ENCODE data around the gene CYP4A22.
"Not testable (repeated sequence)": the region's sequence is repeated elsewhere in the genome, so short reads cannot be mapped to it uniquely, and the experiment has no call there.

The CYP4A22 gene

DNA sequence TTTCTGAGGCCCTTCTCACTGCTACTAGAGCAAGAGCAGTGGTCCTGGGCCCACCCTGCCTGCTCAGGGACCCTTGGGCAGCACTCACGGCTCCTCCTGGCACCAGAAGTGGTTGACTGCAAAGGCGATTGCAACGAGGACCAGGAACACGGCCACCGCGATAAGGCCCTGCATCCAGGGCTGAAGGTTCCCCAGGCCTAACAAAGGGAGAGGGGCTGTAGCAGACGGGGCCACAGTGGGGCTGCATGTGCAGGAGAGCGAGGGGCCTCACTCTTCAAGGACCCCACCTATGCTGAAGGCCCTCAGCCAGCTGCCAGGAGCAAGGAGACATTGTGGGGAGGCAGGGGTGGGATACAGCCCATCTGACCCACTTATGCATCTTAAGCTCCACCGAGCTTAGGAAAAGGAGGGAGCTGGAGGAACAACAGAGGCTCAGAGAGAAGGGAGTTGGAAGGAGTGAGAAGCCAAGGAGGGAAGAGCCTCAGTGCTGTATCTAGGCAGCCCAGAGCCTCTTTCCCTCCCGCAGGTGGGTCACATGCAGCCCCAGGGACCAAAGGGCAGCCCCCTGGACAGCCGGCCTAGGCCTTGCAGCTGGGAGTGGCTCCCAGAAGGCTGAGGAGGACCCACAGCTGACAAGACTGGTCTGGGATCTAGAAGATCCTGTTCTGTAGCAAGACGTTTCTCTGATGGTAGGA is 50.1 kb downstream of the CYP4A22 start:
- no peaks in the 10 kb centered on the region for H3K9me3 Mint-ChIP-seq
- no peak overlapping the region for H3K27ac Mint-ChIP-seq
- H3K4me1 Mint-ChIP-seq: no peaks in the 10 kb centered on the region
- no peak overlapping the region for H3K4me3 Mint-ChIP-seq
- no peaks in the 10 kb centered on the region for H3K36me3 Mint-ChIP-seq
- ATAC-seq: no peak
- peak in 1 of 2 donors; percentile 45 for DNase-seq (ENCODE audit: low spot score in 2 of 2)

DNA sequence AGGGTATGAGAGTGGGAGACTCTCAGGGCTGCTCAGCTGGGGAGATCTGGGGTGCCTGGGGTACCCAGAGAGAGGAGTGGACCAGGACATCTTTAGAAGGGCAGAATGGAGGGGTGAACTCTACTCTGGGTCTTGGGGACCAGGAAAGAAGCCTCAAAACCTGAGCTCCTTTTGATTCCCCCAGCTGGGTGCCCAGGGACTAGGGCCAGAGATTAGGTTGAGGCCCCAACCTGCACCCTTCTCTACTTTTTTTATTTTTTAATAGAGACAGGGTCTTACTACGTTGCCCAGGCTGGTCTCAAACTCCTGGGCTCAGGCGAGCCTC is 50.6 kb downstream of the CYP4A22 start:
- no peak overlapping the region for H3K4me3 Mint-ChIP-seq
- no peaks in the 10 kb centered on the region for H3K9me3 Mint-ChIP-seq
- H3K36me3 Mint-ChIP-seq: no peaks in the 10 kb centered on the region
- ATAC-seq (no peak), DNase-seq (ENCODE audit: low spot score in 2 of 2) (peak in 1 of 2 donors; percentile 39)
- peaks cover 2% of the 10 kb centered on the region for H3K4me1 Mint-ChIP-seq
- H3K27ac Mint-ChIP-seq: no peak overlapping the region

DNA sequence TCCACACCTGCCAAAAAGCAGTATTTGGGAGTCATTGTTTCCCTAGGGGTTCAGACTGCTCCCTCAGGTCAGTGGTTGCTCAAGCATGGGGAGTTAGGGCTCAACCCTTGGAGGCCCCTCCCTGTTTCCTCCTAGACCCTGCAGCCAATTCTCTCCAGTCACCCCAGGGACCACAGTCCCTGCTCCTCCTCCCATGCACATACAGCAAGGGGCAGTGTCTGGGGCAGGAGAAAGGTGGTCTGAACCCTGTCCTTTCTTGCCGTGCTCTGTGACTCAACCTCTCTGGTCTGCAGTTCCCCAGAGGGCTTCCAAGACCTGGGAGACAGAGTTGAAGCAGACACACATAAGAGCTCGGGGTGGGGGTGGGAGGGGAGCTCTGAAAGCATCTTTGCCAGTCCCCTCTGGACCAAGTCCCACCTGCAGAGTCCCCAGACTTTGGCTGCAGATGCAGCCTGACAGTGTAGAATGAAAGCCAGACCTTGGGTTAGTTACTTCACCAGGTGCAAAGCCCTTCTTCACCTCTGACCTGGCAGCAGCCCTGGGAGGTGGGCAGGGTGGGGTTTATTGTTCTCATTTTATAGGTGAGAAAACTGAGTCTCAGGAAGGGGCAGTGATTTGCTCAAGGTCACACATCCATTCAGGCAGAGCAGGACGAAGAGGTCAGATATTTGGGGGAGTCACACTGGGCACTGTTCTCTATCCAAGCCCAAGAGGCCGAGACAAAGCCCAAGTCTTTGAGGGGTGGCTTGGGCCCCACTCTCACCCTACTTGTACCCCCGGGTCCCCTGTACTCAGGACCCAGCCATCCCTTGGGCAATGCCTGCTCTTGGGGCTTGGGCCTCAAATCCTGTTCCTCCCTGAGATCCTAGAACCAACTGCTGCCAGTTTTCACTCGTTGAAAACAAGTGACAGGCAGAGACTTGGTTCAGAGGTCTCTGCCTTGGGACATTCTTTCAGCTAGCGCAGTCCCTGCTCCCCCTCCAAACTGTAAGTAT is 51.8 kb downstream of the CYP4A22 start:
- no peaks in the 10 kb centered on the region for H3K36me3 Mint-ChIP-seq
- no peak overlapping the region for H3K27ac Mint-ChIP-seq
- DNase-seq (ENCODE audit: low spot score in 2 of 2) (peak in 1 of 2 donors; percentile 43), ATAC-seq (no peak)
- no peak overlapping the region for H3K4me3 Mint-ChIP-seq
- no peaks in the 10 kb centered on the region for H3K9me3 Mint-ChIP-seq
- H3K4me1 Mint-ChIP-seq: peaks cover 6% of the 10 kb centered on the region

DNA sequence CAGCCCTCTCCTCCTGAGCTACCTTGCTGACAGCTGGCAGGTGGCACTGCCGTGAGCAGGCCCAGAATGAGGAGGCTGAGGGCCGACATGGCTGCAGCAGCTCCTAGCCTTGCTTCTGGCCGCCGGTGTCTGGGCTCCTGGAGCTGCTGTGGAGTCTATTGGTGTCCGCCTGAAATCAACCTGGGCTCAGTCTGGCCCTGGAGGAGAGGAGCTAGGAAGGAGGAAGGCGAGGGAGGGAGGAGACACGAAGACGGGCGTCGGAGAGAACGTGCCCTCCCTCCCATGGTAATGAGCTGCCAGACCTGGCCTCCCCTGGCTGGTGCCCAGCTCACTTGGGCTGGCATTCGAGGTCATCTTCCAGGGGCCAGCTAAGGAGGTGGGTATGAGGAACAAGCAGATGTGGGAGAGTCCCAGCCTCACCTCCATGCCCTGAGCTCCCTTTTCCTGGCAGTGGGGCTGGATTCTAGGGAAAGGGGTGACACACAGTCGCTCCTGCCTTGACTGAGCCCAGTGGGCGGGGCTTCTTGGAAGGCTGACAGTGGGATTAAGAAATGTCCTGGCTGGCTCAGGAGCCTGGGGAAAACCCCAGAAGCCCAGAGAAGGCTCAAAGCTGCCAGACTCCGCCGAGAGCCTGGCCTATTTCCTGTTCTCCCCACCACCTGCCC is 52.7 kb downstream of the CYP4A22 start, which contains the start of gene PDZK1IP1:
Gene PDZK1IP1 (minus strand): TSS at position 193 of the 665 bp plus-strand sequence. CDS start 104 bp downstream, at position 89.
- H3K9me3 Mint-ChIP-seq: no peaks in the 10 kb centered on the region
- DNase-seq (ENCODE audit: low spot score in 2 of 2) (peak in 1 of 2 donors; percentile 43), ATAC-seq (no peak)
- no peak within 1 kb of the TSS for H3K27ac Mint-ChIP-seq
- H3K4me1 Mint-ChIP-seq: peaks cover 6% of the 10 kb centered on the region
- H3K36me3 Mint-ChIP-seq: no peaks in the 10 kb centered on the region
- no peak within 1 kb of the TSS for H3K4me3 Mint-ChIP-seq

DNA sequence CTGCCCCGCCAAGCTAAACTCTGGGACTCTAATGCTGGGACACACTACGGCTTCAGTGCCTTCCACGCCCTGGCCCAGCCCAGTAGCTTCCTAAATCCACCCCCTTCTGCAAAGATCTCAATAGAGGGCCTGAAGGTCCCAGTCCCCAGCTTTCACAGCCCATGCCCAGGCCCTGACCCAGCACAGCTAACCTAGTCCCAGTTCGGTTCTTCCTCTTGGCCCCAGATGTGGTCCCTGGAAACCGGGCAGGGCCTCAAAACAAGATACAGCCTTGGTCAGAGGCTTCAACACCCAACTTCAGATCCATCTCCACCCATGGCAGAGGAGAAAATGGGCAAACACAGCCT is 53.2 kb downstream of the CYP4A22 start:
- H3K36me3 Mint-ChIP-seq: no peaks in the 10 kb centered on the region
- H3K27ac Mint-ChIP-seq: no peak overlapping the region
- H3K4me1 Mint-ChIP-seq: peaks cover 6% of the 10 kb centered on the region
- no peak for ATAC-seq
- DNase-seq (ENCODE audit: low spot score in 2 of 2): peak in 1 of 2 donors; percentile 42
- H3K9me3 Mint-ChIP-seq: no peaks in the 10 kb centered on the region
- no peak overlapping the region for H3K4me3 Mint-ChIP-seq

DNA sequence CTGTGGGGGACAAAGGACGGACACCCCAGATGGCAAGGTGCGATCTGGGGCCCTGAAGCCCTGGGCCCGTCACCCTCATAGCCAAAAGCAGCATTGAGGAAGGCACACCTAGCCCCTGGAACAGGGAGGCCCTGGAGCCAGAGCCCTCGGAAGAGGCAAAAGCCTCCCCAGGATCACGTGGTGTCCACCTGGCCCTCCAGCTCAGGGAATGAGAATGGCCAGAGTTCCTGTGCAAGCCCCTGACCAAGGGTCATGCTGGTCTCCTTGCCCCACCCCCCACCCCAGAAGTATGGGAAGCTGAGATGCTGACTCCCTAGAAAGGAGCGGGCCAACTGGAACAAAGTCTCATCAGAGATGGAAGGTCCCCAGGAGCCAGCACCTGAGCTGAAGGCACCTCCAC is 53.6 kb downstream of the CYP4A22 start:
- no peak for DNase-seq (ENCODE audit: low spot score in 2 of 2)
- Mint-ChIP-seq H3K4me1 (peaks cover 6% of the 10 kb centered on the region), H3K4me3 (no peak overlapping the region), H3K36me3 (no peaks in the 10 kb centered on the region), H3K27ac (no peak overlapping the region), H3K9me3 (no peaks in the 10 kb centered on the region)
- no peak for ATAC-seq

DNA sequence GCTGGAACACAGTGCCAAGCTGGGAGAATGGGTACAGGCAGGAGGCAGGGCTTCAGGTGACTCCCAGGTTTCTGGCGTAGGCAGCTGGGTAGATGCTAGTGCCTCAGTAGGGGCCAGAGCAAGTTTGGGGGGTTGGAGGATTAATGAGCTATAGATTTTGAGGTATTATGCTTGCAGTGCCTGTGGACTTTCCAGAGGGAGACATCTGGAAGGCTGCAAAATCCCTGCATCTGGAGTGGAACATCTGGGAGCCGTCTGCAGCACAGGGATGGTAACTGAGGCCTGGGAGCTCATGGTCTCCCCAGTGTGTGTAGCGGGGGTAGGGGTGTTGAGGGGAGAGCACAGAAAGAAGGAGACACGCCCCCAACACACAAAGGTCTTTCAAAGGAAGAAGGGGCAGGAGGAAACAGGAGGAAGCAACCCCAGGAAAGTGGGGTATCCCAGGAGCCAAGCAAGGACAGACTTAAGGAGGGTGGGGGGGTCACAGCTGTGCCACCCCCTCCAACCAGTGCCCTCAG is 54.8 kb downstream of the CYP4A22 start:
- H3K4me1 Mint-ChIP-seq: peaks cover 6% of the 10 kb centered on the region
- DNase-seq (ENCODE audit: low spot score in 2 of 2) (no peak), ATAC-seq (no peak)
- no peak overlapping the region for H3K27ac Mint-ChIP-seq
- no peaks in the 10 kb centered on the region for H3K36me3 Mint-ChIP-seq
- H3K4me3 Mint-ChIP-seq: no peak overlapping the region
- no peaks in the 10 kb centered on the region for H3K9me3 Mint-ChIP-seq

DNA sequence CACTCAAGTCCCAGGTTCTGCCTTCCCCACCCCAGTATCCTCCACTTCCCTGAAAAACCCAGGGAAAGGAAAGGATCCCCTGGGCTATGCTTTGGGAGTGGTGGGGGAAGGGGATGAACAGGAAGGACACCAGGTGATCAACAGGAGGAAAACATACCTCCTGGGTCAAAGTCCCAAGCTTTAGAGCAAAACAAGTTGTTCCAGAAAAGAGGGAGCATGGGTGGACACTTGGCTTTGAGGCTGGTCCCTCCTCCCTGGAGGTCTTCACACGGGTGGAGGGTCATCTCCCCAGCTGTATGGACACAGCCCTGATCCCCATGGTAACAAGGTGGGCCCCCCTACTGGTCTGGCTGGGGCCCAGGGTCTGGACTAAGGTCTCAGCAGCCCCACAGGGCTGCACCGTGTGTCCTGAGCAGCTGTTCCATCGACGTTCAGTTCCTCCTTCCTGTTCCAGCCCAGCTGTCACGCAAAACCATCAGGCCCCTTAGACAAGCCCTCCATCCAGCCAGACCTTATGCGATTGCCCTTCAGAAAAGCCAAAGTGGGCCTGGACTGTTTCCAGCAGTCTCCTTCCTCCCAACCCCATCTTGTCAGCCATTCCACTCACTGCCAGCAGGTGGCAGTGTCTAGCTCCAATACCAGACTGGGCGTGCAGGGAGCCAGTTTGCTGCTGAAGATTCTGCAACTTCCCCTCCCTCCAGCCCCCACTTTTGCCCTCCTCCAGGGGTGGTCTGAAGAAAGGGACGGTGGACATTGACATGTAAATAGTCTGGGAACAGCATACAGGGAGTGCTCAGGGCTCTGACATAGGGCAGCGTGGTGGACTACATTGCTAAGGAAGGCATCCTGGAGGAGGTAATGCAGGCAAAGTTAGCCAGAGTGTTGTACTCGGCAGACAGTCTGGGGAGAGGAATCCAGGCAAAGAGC is 55.5 kb downstream of the CYP4A22 start:
- Mint-ChIP-seq H3K36me3 (no peaks in the 10 kb centered on the region), H3K4me3 (no peak overlapping the region), H3K9me3 (no peaks in the 10 kb centered on the region), H3K4me1 (peaks cover 6% of the 10 kb centered on the region), H3K27ac (no peak overlapping the region)
- ATAC-seq (peak; percentile 58), DNase-seq (ENCODE audit: low spot score in 2 of 2) (peak; percentile 62 to 81)

DNA sequence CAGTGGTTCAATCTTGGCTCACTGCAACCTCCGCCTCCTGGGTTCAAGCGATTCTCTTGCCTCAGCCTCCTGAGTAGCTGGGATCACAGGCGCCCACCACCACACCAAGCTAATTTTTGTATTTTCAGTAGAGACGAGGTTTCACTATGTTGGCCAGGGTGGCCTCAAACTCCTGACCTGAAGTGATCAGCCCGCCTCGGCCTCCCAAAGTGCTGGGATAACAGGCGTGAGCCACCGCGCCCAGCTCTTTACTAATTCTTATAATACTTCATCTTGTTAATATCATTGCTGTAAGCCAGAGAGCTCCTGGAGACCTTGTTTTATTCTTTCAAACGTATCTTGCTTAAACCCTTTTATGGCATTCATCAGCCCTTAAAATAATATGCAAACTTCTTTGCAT is 56.3 kb downstream of the CYP4A22 start:
- not testable (repeated sequence) for H3K9me3 Mint-ChIP-seq; ATAC-seq; H3K36me3 Mint-ChIP-seq; H3K27ac Mint-ChIP-seq; H3K4me3 Mint-ChIP-seq; DNase-seq (ENCODE audit: low spot score in 2 of 2); H3K4me1 Mint-ChIP-seq

DNA sequence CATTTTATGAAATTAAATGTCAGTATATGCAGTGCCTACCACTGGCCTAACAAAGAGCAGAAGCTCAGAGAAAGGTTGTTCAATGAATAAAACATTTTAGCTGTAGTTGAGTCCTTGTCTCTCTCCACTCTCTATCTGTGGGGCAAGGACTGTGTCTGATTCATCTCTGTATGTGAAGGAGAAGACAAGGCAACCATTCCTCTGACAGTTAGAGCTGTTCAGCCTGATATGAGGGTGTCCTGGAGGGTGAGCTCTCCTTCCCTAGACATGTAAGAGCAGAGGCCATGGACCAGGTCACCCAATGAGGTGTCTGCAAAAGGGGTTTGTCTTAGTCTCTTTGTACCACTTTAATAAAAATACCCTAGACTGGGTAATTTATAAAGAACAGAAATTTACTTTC is 57.1 kb downstream of the CYP4A22 start:
- H3K4me1 Mint-ChIP-seq: peaks cover 6% of the 10 kb centered on the region
- no peak overlapping the region for H3K27ac Mint-ChIP-seq
- no peaks in the 10 kb centered on the region for H3K9me3 Mint-ChIP-seq
- DNase-seq (ENCODE audit: low spot score in 2 of 2): no peak
- H3K4me3 Mint-ChIP-seq: no peak overlapping the region
- ATAC-seq: no peak
- no peaks in the 10 kb centered on the region for H3K36me3 Mint-ChIP-seq

DNA sequence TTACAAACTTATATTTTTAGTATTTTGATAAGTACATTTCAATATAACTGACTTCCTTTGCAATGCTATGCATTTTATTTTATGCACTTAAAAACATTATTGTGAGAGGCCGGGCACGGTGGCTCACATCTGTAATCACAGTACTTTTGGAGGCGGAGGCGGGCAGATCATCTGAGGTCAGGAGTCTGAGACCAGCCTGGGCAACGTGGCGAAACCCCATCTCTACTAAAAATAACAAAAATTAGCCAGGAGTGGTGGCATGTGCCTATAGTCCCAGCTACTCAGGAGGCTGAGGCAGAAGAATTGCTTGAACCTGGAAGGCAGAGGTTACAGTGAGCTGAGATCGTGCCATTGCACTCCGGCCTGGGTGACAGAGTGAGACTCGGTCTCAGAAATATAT is 58.7 kb downstream of the CYP4A22 start:
- not testable (repeated sequence) for H3K36me3 Mint-ChIP-seq; H3K27ac Mint-ChIP-seq; ATAC-seq; H3K4me3 Mint-ChIP-seq; DNase-seq (ENCODE audit: low spot score in 2 of 2); H3K4me1 Mint-ChIP-seq; H3K9me3 Mint-ChIP-seq

DNA sequence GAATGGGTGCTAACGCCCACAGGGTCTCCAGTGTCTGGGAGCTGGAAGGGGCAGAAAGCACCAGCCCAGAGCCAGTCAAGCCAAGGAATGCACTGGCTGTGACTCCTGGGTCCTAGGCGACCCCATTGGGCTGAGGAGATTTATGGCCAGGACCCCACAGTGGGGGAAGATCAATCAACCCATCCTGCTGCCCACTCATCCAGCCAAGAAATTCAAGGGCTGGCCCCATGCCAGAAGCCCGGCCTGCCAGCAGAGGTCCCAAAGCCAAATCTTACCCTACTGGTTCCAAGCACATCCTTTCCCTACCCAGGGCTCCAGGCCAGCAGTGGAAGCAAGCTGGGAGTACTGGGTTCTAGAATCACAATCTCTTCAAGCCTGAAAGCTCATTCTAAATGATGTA is 59.4 kb downstream of the CYP4A22 start:
- Mint-ChIP-seq H3K4me1 (peaks cover 6% of the 10 kb centered on the region), H3K9me3 (no peaks in the 10 kb centered on the region), H3K27ac (no peak overlapping the region), H3K4me3 (no peak overlapping the region), H3K36me3 (no peaks in the 10 kb centered on the region)
- ATAC-seq (no peak), DNase-seq (ENCODE audit: low spot score in 2 of 2) (no peak)

DNA sequence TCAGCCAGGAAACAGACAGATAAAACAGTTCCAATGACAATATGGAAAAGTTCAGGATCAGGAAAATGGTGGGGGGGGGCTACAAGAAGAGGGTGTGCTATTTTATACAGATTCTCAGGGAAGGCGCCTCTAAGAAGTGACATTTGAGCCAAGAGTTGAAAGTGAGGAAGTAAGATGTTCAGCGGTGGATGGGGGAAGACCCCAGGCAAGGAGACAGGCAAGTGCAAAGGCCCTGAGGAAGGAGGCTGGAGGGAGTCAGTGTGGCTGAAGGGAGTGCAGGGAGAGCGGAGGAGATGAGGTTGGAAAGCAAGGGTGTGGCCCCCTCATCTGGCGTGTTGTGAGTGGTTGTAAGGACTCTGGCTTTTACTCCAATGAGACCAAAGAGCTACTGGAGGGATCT is 61.0 kb downstream of the CYP4A22 start:
- DNase-seq (ENCODE audit: low spot score in 2 of 2): no peak
- Mint-ChIP-seq H3K9me3 (no peaks in the 10 kb centered on the region), H3K27ac (no peak overlapping the region), H3K4me3 (no peak overlapping the region), H3K4me1 (peaks cover under 1% of the 10 kb centered on the region), H3K36me3 (no peaks in the 10 kb centered on the region)
- no peak for ATAC-seq

All from stimulated activated effector memory CD8-positive, alpha-beta T cell treated with anti-CD3 and anti-CD28 coated beads, Interleukin-12 subunit alpha, Interleukin-12 subunit beta, amount 100 ng/mL, for 72 hours (primary cell).